Suprapubic skin (tissue), 4 donors: Measurements from ENCODE around the gene PCBP2. TPM values are rescaled to one million over a fixed set of nuclear protein-coding genes. Genes with fewer than 3 reads are reported as not detected.

Source experiments
- DNase-seq, 2 donors: peaks; one replicate each; pipeline ENCODE4 v3.0.0-alpha.2; 2019; ENCODE audit warnings: low spot score in 2 of 2
- H3K27ac ChIP-seq: fragments of 200-600 bp; sonication (generic); one replicate; pipeline ENCODE4 v1.5.1; 2019
- H3K27me3 ChIP-seq: fragments of 200-600 bp; sonication (generic); one replicate; pipeline ENCODE4 v1.5.1; 2019
- H3K36me3 ChIP-seq: fragments of 200-600 bp; sonication (generic); one replicate; pipeline ENCODE4 v1.5.1; 2019
- H3K4me1 ChIP-seq: fragments of 200-600 bp; sonication (generic); one replicate; pipeline ENCODE4 v1.5.1; 2019
- H3K4me3 ChIP-seq: fragments of 200-600 bp; sonication (generic); one replicate; pipeline ENCODE4 v1.5.1; 2019; ENCODE audit warnings: mild to moderate bottlenecking
- H3K9me3 ChIP-seq: fragments of 200-600 bp; sonication (generic); one replicate; pipeline ENCODE4 v1.5.1; 2019
- EP300 ChIP-seq: sonication (generic); formaldehyde crosslinking; IDR thresholded peaks from one replicate; pipeline ENCODE4 v1.6.1; 2017; ENCODE audit warnings: antibody characterized with exemption
- POLR2A ChIP-seq, 2 donors: fragments of 450-650 bp; IDR thresholded peaks; one replicate each; pipeline ENCODE4 v1.6.1; 2017; ENCODE audit warnings: antibody characterized with exemption in 2 of 2, mild to moderate bottlenecking in 2 of 2, moderate library complexity in 2 of 2
- POLR2AphosphoS5 ChIP-seq, 3 donors: sonication (generic); formaldehyde crosslinking; IDR thresholded peaks; one replicate each; pipeline ENCODE4 v1.6.1; 2017; ENCODE audit warnings: antibody characterized with exemption in 3 of 3
- WGBS: methylation state at CpG from one replicate; pipeline ENCODE4 v1.1.5; 2018; 5-methylcytosine and 5-hydroxymethylcytosine counted together
- total RNA-seq, 4 donors: library from RNA; depleted of rRNA; stranded (reverse); fragments of >200 nt; gene quantifications; one replicate each; pipeline ENCODE4 v1.1.0, GENCODE V29; 2016
- TF ChIP-seq, protein P1 (sequence below), 2 donors: fragments of 200-600 bp in 1 of 2; fragments of 450-650 bp in 1 of 2; sonication (generic) in 1 of 2; IDR thresholded peaks; one replicate each; pipeline ENCODE4 v1.5.1; 2016 to 2019; ENCODE audit warnings: antibody characterized with exemption in 2 of 2, mild to moderate bottlenecking in 1 of 2, moderate library complexity in 1 of 2

The PCBP2 gene
- total RNA-seq, 4 donors from 2014 or later: 480 to 803 (median 584) TPM

DNA sequence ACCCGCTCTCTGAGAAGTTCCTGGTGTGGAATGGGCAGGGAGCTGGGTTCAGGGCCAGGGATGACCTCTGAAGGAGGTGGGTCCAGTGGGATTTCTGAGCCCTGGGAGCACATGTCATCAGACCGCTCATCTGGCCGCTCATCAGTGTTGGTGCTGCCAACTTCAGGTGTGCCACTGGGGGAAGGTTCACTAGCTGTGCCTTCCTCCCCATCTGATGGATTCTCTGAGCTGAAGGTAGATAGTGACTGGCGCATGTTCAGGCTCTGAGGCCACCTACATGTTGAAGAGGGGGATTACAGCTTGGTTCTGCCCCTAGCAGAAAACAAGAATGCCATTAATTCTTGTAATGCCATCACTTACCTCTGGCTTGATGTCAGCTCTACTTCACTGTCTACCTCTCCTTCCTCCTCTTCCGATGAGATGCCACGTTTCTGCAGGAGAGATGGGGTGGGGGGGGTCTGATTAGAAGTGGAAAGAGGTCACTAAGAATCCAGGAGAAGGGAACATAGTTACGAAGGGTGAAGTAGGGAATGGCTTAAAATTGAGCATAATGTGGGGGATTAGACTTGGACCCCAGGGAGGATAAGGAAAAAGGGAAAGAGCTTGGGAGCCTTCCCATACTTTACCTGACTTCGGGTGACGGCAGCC lies 30.2 kb downstream of the PCBP2 start:
- peak overlapping the region; percentile 14 for H3K27ac ChIP-seq
- DNase-seq: no peak
- TF ChIP-seq POLR2A (IDR thresholded peaks at IDR 0.05) (no peak), EP300 (no peak), POLR2AphosphoS5 (IDR thresholded peaks at IDR 0.05) (no peak)
- TF ChIP-seq, protein P1, sequence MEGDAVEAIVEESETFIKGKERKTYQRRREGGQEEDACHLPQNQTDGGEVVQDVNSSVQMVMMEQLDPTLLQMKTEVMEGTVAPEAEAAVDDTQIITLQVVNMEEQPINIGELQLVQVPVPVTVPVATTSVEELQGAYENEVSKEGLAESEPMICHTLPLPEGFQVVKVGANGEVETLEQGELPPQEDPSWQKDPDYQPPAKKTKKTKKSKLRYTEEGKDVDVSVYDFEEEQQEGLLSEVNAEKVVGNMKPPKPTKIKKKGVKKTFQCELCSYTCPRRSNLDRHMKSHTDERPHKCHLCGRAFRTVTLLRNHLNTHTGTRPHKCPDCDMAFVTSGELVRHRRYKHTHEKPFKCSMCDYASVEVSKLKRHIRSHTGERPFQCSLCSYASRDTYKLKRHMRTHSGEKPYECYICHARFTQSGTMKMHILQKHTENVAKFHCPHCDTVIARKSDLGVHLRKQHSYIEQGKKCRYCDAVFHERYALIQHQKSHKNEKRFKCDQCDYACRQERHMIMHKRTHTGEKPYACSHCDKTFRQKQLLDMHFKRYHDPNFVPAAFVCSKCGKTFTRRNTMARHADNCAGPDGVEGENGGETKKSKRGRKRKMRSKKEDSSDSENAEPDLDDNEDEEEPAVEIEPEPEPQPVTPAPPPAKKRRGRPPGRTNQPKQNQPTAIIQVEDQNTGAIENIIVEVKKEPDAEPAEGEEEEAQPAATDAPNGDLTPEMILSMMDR (IDR thresholded peaks at IDR 0.05): no peak
- peaks cover 24% of the 10 kb centered on the region for H3K4me1 ChIP-seq
- 76% methylated on average over 9 of the region's 9 CpGs for WGBS
- peaks cover 95% of the 10 kb centered on the region for H3K36me3 ChIP-seq
- H3K4me3 ChIP-seq: no peak overlapping the region
- no peaks in the 10 kb centered on the region for H3K27me3 ChIP-seq
- H3K9me3 ChIP-seq: no peaks in the 10 kb centered on the region

DNA sequence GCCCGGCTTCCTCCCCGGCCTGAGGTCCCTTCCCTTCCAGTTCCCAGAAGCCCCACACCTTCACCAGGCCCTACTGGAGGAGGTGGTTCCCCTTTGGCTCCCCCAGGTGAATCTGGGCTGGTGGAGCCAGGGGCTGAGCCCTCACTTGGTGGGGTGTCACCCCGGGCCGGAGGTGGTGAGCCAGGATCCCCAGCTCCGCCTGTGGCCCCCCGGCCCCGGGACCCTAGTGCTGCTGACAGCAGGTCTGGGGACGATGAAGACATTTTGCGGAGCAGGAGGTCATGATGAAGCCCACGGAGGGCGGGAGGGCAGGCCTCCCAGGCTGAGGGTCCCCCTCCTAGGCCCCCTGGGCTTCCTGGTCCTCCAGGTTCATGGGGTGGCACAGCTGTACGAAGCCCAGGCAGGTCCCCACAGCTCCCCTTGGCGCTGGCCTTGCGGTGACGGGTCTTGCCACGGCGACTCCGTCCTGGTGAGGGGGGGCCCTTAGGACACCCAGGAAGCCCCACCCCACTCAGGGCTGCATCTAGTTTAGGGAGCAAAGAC lies 30.8 kb downstream of the PCBP2 start:
- Histone ChIP-seq H3K36me3 (peaks cover 92% of the 10 kb centered on the region), H3K27me3 (no peaks in the 10 kb centered on the region), H3K27ac (no peak overlapping the region), H3K4me1 (peaks cover 24% of the 10 kb centered on the region), H3K9me3 (no peaks in the 10 kb centered on the region), H3K4me3 (no peak overlapping the region)
- WGBS: 47% methylated on average over 11 of the region's 18 CpGs
- no peak for DNase-seq
- TF ChIP-seq POLR2A (IDR thresholded peaks at IDR 0.05) (no peak), POLR2AphosphoS5 (IDR thresholded peaks at IDR 0.05) (no peak), EP300 (no peak)
- TF ChIP-seq, protein P1 (IDR thresholded peaks at IDR 0.05): no peak

DNA sequence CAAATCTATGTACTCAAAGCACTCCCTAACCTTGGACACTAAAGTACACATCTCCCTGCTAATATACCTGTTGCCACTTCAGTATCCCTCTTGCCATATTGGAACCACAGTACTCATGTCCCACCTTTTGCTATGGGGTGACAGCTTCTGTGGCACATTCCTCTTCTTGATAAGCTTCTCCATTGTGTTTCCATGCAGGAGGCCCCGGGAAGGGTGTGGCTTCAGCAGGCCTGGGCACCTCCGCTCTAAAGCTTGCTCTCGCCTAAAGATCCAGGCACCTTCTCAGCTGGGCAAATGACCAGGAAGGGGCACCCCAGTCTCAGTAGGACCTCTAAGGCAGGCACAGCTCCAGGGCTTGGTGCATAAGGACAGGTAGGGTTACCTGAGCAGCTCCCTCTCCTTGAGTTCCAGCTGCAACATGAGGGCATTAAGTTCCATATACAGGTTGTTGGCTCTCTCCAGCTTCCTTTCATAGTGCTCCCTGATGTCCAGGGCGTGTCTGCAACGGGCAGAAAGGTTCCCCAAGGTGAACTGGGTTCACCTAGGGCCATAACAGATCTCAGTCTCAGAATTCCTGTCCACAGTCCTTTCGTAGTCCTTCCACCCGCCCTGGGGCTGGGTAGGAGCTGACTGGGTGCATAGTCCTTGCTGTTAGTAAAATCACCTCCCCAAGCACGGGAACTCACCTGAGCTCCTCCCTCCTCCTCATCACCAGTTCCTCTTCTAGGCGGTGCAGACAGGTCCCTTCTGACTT lies 31.5 kb downstream of the PCBP2 start:
- H3K4me3 ChIP-seq: no peak overlapping the region
- peaks cover 24% of the 10 kb centered on the region for H3K4me1 ChIP-seq
- WGBS: 64% methylated on average over 9 of the region's 9 CpGs
- H3K9me3 ChIP-seq: no peaks in the 10 kb centered on the region
- TF ChIP-seq EP300 (no peak), POLR2A (IDR thresholded peaks at IDR 0.05) (no peak), POLR2AphosphoS5 (IDR thresholded peaks at IDR 0.05) (no peak)
- TF ChIP-seq, protein P1 (IDR thresholded peaks at IDR 0.05): no peak
- no peak overlapping the region for H3K27ac ChIP-seq
- H3K36me3 ChIP-seq: peaks cover 85% of the 10 kb centered on the region
- H3K27me3 ChIP-seq: no peaks in the 10 kb centered on the region
- no peak for DNase-seq

DNA sequence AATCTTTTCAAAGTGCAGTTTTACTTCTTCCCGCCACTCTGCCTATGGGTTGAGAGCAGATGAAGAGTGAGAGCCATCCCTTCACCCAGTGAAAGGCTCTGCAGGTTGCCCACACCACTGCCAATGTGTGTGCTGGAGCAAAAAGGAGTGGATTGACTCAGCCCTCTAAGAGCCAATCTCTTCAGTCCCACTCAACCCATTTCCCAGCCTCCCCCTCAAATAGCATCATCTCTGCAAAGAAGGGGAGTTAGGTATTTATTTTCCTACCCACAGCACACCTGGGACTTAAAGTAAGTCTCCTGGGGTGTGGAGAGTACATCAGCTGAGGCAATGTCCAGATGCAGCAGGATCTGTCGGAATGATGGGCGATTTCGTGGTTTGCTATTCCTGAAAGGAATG lies 32.1 kb downstream of the PCBP2 start:
- Histone ChIP-seq H3K9me3 (no peaks in the 10 kb centered on the region), H3K4me1 (peaks cover 24% of the 10 kb centered on the region), H3K36me3 (peaks cover 80% of the 10 kb centered on the region), H3K27me3 (no peaks in the 10 kb centered on the region), H3K27ac (no peak overlapping the region), H3K4me3 (no peak overlapping the region)
- TF ChIP-seq, protein P1 (IDR thresholded peaks at IDR 0.05): no peak
- TF ChIP-seq POLR2AphosphoS5 (IDR thresholded peaks at IDR 0.05): no peak
- no peak for TF ChIP-seq POLR2A (IDR thresholded peaks at IDR 0.05)
- TF ChIP-seq EP300: no peak
- DNase-seq: no peak
- 86% methylated on average over 4 of the region's 4 CpGs for WGBS
